Body of pancreas (tissue), 4 donors: ENCODE data around the gene IBA57.

Source experiments
- POLR2A ChIP-seq, 3 donors: fragments of 450-650 bp; IDR thresholded peaks; one replicate each; pipeline ENCODE4 v1.6.1; 2016; ENCODE audit warnings: antibody characterized with exemption in 3 of 3, mild to moderate bottlenecking in 2 of 3
- TF ChIP-seq, protein P1 (sequence below), 7 experiments: fragments of 450-650 bp in 4 of 7; fragments of 200-600 bp in 3 of 7; sonication (generic) in 3 of 7; IDR thresholded peaks; one replicate each; pipeline ENCODE4 v1.5.1; 2016 to 2019; ENCODE audit warnings: antibody characterized with exemption in 7 of 7

DNA sequence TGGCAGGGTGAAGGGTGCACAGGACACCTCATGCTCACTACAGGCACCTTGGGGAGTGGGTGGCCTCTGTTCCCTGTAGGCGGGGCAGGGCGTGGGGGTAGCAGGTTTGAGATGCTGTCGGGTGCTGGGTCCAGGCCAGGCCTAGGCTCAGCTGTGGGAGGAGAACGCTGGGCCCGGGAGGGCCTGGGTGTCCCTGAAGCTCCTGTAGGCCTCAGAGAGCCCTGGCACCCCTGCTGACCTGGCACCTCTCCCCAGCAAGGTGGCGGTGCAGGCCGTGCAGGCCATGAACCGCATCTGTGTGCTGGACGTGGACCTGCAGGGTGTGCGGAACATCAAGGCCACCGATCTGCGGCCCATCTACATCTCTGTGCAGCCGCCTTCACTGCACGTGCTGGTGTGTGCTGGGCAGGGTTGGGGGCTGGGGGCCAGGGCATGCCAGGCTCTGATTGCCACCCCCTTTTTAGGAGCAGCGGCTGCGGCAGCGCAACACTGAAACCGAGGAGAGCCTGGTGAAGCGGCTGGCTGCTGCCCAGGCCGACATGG lies 18.4 kb upstream of the IBA57 start:
- TF ChIP-seq POLR2A (IDR thresholded peaks at IDR 0.05) = no peak
- TF ChIP-seq, protein P1, sequence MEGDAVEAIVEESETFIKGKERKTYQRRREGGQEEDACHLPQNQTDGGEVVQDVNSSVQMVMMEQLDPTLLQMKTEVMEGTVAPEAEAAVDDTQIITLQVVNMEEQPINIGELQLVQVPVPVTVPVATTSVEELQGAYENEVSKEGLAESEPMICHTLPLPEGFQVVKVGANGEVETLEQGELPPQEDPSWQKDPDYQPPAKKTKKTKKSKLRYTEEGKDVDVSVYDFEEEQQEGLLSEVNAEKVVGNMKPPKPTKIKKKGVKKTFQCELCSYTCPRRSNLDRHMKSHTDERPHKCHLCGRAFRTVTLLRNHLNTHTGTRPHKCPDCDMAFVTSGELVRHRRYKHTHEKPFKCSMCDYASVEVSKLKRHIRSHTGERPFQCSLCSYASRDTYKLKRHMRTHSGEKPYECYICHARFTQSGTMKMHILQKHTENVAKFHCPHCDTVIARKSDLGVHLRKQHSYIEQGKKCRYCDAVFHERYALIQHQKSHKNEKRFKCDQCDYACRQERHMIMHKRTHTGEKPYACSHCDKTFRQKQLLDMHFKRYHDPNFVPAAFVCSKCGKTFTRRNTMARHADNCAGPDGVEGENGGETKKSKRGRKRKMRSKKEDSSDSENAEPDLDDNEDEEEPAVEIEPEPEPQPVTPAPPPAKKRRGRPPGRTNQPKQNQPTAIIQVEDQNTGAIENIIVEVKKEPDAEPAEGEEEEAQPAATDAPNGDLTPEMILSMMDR (IDR thresholded peaks at IDR 0.05) = no peak
